Effector memory CD8-positive, alpha-beta T cell (primary cell): Measurements from ENCODE around the gene ZFHX3.

Experiments used
- ATAC-seq: fragments of 150-1000 bp; cut with Tn5 transposase; replicated peaks from 2 replicates; pipeline ENCODE4 v1.10.0; 2021; ENCODE audit warnings: mild to moderate bottlenecking, moderate library complexity
- DNase-seq, 3 experiments: peaks; one replicate each; pipeline ENCODE4 v3.0.0; 2021
- H3K27ac Mint-ChIP-seq, 2 donors: one replicate each; pipeline ENCODE4 v1.8.0; 2022; ENCODE audit warnings: mild to moderate bottlenecking in 2 of 2, mixed read lengths in 2 of 2, moderate library complexity in 2 of 2
- H3K27me3 Mint-ChIP-seq, 2 donors: one replicate each; pipeline ENCODE4 v1.8.0; 2022; ENCODE audit warnings: mixed read lengths in 2 of 2
- H3K36me3 Mint-ChIP-seq: one replicate; pipeline ENCODE4 v1.8.0; 2022; ENCODE audit warnings: mild to moderate bottlenecking, moderate library complexity, mixed read lengths; ENCODE audit not compliant: insufficient read depth
- H3K4me1 Mint-ChIP-seq, 2 donors: one replicate each; pipeline ENCODE4 v1.8.0; 2022; ENCODE audit warnings: low read depth in 2 of 2, mixed read lengths in 2 of 2
- H3K4me3 Mint-ChIP-seq, 2 donors: one replicate each; pipeline ENCODE4 v1.8.0; 2022; ENCODE audit warnings: mild to moderate bottlenecking in 2 of 2, mixed read lengths in 2 of 2, moderate library complexity in 2 of 2
- H3K9me3 Mint-ChIP-seq, 2 donors: one replicate each; pipeline ENCODE4 v1.8.0; 2022; ENCODE audit warnings: mixed read lengths in 2 of 2

Gene ZFHX3

GRCh38 chr16:73064212-73064993, 16.5 kb upstream of the ZFHX3 start:
- ATAC-seq = no peak
- no peak for DNase-seq
- no peak overlapping the region for H3K27ac Mint-ChIP-seq
- H3K9me3 Mint-ChIP-seq = no peaks in the 10 kb centered on the region
- H3K27me3 Mint-ChIP-seq = peaks cover 54 to 87% of the 10 kb centered on the region in 2 donors
- peaks cover 11% of the 10 kb centered on the region for H3K36me3 Mint-ChIP-seq
- no peak overlapping the region for H3K4me3 Mint-ChIP-seq
- H3K4me1 Mint-ChIP-seq = peaks cover 4 to 5% of the 10 kb centered on the region in 2 donors

DNA sequence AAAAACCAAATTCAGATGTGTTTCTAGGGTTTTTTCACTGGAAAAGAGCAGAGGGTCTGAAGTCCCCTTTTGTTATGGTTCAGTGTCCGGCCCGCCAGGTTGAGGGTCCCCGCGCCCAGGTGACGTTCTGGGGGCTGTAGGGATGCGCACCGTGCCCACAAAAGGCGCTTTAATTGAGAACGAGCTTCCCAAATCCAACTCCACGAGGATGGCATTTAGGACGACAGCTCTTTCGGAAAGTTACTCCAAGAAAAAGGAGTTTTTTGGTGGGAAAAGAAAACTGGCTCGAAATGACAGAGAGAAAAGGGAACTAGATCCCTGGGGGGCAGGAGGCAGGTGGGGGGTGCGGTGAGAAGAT, 15.9 kb upstream of the ZFHX3 start:
- Mint-ChIP-seq H3K4me1 (peaks cover 7 to 9% of the 10 kb centered on the region in 2 donors), H3K27ac (no peak overlapping the region), H3K9me3 (no peaks in the 10 kb centered on the region), H3K27me3 (peaks cover 59 to 88% of the 10 kb centered on the region in 2 donors), H3K4me3 (no peak overlapping the region), H3K36me3 (peaks cover 17% of the 10 kb centered on the region)
- ATAC-seq = no peak
- no peak for DNase-seq

DNA sequence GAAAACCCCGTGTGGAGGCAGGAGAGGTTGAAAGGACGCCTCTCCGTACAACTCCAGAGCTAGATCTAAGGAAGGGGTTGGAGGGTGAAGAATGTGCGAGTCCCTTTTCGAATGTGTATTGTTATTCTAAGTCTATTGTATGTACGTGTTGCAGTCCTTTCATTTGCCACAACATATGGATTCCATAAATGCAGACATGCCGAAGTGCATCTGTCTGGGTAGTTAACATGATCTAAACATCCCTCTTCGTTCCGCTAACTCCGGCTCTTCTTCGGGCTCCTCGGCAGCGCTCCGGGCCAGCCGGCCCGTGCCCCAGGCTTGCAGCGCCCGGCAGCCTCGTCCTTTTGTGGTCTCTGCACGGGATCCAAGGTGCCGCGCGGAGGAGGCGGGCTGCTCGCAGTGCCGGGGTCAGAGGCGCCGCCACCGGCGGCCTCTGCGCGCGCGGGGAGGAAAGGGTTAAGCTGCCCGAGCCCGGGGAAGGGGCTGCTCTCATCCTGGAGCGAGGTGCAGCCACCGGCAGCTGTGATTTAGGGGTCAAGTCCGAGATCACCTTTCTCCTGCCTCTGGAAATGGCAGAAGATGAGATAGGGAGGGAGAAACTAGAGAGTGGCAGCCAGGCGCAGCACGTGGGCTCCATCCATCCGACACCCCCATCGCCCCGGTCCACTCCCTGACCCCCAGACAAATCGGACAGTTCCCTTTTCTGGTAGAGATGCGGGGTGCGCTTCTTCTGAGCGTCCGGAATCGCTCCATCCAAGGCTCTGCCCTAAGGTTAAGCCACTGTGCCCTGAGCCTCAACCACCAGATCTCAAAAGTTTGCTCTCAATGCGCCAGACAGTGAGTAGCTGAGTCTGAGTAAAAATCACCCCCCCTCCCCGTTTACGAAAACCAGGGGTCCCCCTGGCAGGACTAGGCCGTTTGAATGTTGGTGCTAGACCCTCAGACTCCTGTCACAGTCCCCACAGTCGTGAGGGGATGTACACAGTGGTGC, 15.1 kb upstream of the ZFHX3 start:
- no peak overlapping the region for H3K4me3 Mint-ChIP-seq
- H3K27ac Mint-ChIP-seq = no peak overlapping the region
- DNase-seq (no peak), ATAC-seq (no peak)
- H3K36me3 Mint-ChIP-seq = peaks cover 17% of the 10 kb centered on the region
- H3K4me1 Mint-ChIP-seq = peaks cover 7 to 9% of the 10 kb centered on the region in 2 donors
- peaks cover 58 to 82% of the 10 kb centered on the region in 2 donors for H3K27me3 Mint-ChIP-seq
- H3K9me3 Mint-ChIP-seq = no peaks in the 10 kb centered on the region

GRCh38 chr16:73062001-73062616, 14.2 kb upstream of the ZFHX3 start:
- ATAC-seq (no peak), DNase-seq (no peak)
- H3K36me3 Mint-ChIP-seq = peaks cover 17% of the 10 kb centered on the region
- no peak overlapping the region for H3K4me3 Mint-ChIP-seq
- peaks cover 10 to 13% of the 10 kb centered on the region in 2 donors for H3K4me1 Mint-ChIP-seq
- H3K27ac Mint-ChIP-seq = no peak overlapping the region
- peaks cover 57 to 73% of the 10 kb centered on the region in 2 donors for H3K27me3 Mint-ChIP-seq
- no peaks in the 10 kb centered on the region for H3K9me3 Mint-ChIP-seq

GRCh38 chr16:73060892-73061490, 13.1 kb upstream of the ZFHX3 start:
- H3K27me3 Mint-ChIP-seq = peaks cover 68 to 69% of the 10 kb centered on the region in 2 donors
- no peaks in the 10 kb centered on the region for H3K9me3 Mint-ChIP-seq
- no peak for ATAC-seq
- no peak for DNase-seq
- H3K36me3 Mint-ChIP-seq = peaks cover 14% of the 10 kb centered on the region
- peaks cover 10 to 14% of the 10 kb centered on the region in 2 donors for H3K4me1 Mint-ChIP-seq
- no peak overlapping the region for H3K27ac Mint-ChIP-seq
- no peak overlapping the region for H3K4me3 Mint-ChIP-seq

GRCh38 chr16:73059779-73060615, 12.1 kb upstream of the ZFHX3 start:
- Mint-ChIP-seq H3K27me3 (peaks cover 60 to 74% of the 10 kb centered on the region in 2 donors), H3K4me1 (peaks cover 10 to 14% of the 10 kb centered on the region in 2 donors), H3K36me3 (peaks cover 10% of the 10 kb centered on the region), H3K9me3 (no peaks in the 10 kb centered on the region), H3K27ac (no peak overlapping the region), H3K4me3 (peak overlapping the region; percentile 77 to 82)
- ATAC-seq (no peak), DNase-seq (no peak)

DNA sequence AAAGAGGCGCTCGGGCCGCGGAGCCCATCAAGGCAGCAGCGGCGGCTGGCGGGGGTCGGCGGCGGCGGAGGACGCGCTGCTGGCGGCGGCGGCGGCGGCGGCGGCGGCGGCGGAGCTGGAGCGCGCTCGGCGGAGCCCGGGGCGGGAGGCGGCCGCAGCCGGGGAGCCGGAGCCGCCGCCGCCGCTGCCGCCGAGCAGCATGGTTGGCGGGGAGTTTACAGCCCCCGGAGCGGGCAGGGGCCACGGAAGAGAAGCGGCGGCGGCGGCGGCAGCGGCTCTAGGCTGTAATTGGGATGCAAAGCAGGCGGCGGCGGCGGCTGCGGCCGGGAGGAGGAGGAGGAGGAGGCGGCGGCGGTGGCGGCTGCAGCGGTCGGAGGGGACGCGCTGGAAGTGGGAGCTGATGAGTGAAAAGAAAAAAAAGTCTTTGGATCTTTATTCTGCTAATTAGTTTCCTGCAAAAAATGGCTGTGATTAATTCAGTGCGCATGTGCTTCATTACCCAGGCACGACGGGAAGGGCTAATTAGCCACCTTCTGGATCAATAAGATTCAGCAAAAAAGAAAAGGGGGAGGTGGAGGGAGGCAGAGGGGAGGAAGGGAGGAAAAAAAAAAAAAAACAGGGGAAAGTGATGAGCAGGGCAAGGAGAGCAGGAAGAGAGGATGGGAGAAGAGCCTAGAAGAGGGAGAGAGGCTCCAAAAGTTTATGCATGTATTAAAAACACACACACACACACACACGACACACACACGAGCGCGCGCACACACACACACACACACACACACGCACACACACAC, 10.9 kb upstream of the ZFHX3 start:
- H3K36me3 Mint-ChIP-seq = peaks cover 10% of the 10 kb centered on the region
- H3K4me1 Mint-ChIP-seq = peaks cover 8 to 14% of the 10 kb centered on the region in 2 donors
- H3K27me3 Mint-ChIP-seq = peaks cover 48 to 78% of the 10 kb centered on the region in 2 donors
- H3K9me3 Mint-ChIP-seq = no peaks in the 10 kb centered on the region
- DNase-seq = no peak
- H3K4me3 Mint-ChIP-seq = peak overlapping the region; percentile 77 to 82
- ATAC-seq = no peak
- H3K27ac Mint-ChIP-seq = no peak overlapping the region

DNA sequence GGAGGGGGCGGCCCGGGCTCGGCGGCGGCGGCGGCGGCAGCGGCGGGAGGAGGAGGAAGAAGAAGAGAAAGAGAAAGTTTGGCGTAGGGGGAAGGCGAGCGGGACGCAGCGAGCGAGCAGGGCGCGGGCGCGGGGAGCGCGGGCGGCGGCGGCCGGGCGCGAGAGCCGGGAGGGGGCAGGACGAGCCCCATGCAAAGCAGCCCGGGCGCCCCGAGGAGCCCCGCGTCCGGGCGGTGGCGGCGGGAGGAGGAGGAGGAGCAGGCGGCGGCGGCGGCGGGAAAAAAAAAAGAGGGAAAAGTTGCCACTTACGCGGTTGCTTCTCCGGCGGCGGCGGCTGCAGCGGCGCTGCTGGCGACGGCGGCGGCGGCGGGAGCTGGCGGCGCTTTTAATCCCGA, 10.3 kb upstream of the ZFHX3 start:
- H3K27me3 Mint-ChIP-seq = peaks cover 42 to 72% of the 10 kb centered on the region in 2 donors
- ATAC-seq = no peak

GRCh38 chr16:73057291-73058210, 9.6 kb upstream of the ZFHX3 start:
- peaks cover 35 to 68% of the 10 kb centered on the region in 2 donors for H3K27me3 Mint-ChIP-seq

More for the DNA sequence above, 10.3 kb upstream of the ZFHX3 start:
- no peak overlapping the region for H3K27ac Mint-ChIP-seq
- peak overlapping the region; percentile 57 to 77 for H3K4me3 Mint-ChIP-seq
- peaks cover 8 to 14% of the 10 kb centered on the region in 2 donors for H3K4me1 Mint-ChIP-seq
- H3K36me3 Mint-ChIP-seq = peaks cover 10% of the 10 kb centered on the region
- no peak for DNase-seq
- no peaks in the 10 kb centered on the region for H3K9me3 Mint-ChIP-seq

DNA sequence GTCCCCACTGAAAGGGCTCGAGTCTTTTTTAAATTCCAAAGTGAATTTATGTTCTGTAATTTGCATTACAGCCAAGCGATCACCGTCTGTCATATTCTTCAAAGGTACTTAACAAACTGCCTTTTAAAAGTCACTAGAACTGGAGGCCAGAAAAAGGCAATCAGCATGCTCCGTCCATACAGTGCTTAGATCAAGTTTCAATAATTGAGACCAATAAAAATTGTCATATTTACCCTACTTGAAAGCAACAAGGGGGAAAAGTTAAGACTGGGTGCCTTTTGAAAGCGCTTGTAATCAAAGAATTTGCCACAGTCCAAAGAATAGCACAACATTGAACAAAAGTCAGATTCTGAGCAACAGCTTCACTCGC, 9.0 kb upstream of the ZFHX3 start:
- DNase-seq (no peak), ATAC-seq (no peak)
- Mint-ChIP-seq H3K27ac (no peak overlapping the region), H3K27me3 (peaks cover 29 to 62% of the 10 kb centered on the region in 2 donors), H3K4me1 (peaks cover 5 to 14% of the 10 kb centered on the region in 2 donors), H3K4me3 (peak overlapping the region; percentile 83 to 91), H3K36me3 (peaks cover 10% of the 10 kb centered on the region), H3K9me3 (no peaks in the 10 kb centered on the region)

More at GRCh38 chr16:73057291-73058210, 9.6 kb upstream of the ZFHX3 start:
- no peaks in the 10 kb centered on the region for H3K9me3 Mint-ChIP-seq
- peak overlapping the region; percentile 83 to 91 for H3K4me3 Mint-ChIP-seq
- DNase-seq (no peak), ATAC-seq (no peak)
- H3K36me3 Mint-ChIP-seq = peaks cover 10% of the 10 kb centered on the region
- no peak overlapping the region for H3K27ac Mint-ChIP-seq
- H3K4me1 Mint-ChIP-seq = peaks cover 6 to 14% of the 10 kb centered on the region in 2 donors

DNA sequence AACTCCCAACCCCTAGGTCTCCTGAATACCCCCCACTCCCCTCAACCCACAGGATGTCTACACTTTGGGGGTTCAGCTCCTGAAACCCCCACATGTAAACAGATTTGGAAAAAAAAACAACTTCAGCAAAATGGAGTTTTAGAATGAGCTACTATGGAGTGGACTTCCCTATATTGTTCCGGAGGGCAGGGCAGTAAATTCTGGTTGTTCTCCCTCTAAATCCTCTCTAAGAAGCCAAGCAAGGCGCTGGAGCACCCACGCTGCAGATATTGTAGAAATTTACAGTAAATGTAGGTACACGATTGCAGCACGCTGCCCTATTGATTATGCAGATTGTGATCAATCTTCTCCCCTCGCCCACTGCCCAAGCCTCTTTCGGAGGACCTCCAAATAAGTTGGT, 8.5 kb upstream of the ZFHX3 start:
- no peak overlapping the region for H3K27ac Mint-ChIP-seq
- peaks cover 24 to 58% of the 10 kb centered on the region in 2 donors for H3K27me3 Mint-ChIP-seq
- H3K4me1 Mint-ChIP-seq = peaks cover 5 to 14% of the 10 kb centered on the region in 2 donors
- ATAC-seq = no peak
- peak overlapping the region in 1 of 2 donors; percentile 91 for H3K4me3 Mint-ChIP-seq
- DNase-seq = no peak
- no peaks in the 10 kb centered on the region for H3K9me3 Mint-ChIP-seq
- peaks cover 10% of the 10 kb centered on the region for H3K36me3 Mint-ChIP-seq
